Activated T-helper 1 cell treated with Interleukin-2 at 50 U/mL for 16 hours (primary cell): ENCODE results near the gene ADI1.
"Not testable (repeated sequence)": the region's sequence is repeated elsewhere in the genome, so short reads cannot be mapped to it uniquely, and the experiment has no call there.

Experiments
- DNase-seq: peaks from one replicate; pipeline ENCODE4 v3.0.0-alpha.2; 2020; ENCODE audit warnings: low read depth

ADI1 gene

DNA sequence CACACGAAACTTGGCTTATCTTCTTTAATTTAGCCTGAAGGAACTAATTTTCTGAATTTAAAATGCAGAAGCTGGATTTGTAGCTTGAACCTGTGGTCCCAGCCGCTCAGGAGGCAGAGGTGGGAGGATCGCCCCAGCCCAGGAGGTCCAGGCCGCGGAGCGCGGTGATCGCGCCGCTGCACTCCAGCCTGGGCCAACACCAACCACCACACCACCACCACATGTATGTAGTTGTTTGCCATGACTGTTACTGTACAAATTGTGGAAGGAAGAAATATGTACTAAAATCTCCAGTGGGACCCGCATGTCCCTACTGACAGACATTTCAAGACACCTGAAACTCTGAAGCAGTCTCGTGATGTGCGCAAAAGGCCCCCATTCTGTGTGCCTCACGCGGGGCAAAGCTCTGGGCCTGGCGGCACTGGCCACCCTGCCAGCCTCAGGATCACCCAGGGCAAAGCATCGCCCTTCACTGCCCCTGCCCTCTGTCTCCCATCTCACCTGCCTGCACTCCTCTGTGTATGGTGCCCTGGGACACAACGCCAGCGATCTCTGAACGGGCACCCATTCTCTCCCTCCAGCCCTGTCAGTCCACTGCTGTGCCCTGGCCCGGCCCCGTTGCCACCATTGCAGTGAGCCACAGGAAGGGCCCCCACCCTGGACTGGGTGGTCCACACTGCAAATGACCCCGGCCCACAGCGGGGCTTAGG, 10.1 kb upstream of the ADI1 start:
- no peak for DNase-seq

DNA sequence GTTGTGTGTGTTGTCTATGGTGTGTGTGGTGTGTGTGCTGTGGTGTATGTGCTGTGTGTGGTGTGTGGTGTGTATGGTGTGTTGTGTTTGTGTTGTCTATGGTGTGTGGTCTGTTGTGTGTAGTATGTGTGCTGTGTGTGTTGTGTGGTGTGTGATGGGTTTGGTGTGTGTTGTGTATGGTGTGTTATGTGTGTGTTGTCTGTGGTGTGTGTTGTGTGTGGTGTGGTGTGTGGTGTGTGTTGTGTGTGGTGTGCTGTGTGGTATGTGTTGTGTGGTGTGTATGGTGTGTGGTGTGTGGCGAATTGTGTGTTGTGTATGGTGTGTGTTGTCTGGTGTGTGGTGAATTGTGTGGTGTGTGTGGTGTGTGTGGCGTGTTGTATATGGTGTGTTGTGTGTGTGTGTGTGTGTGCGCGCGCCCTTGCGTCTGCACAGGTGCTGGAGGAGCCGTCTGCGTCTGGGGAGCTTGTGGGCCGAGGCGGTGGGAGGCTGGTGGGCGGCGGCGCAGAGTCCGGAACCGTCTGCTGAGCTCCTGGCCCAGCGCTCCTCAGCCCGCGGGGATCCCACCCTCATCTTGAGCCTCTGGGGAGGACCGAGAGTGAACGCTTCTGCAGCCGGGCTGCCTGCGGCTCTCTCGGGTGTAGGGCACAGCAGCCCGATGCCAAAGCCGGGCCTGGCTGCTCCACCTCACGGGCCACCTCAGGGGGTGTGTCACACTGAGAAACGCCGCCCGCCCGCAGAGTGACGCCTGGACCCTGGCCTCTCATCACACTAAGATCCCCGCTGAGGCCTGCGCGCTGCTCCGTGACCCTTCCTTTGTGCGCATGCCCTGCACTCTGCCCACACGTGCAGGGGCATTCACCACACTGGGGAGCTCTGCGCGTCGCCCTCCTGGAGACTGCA, 8.8 kb upstream of the ADI1 start:
- DNase-seq = no peak

DNA sequence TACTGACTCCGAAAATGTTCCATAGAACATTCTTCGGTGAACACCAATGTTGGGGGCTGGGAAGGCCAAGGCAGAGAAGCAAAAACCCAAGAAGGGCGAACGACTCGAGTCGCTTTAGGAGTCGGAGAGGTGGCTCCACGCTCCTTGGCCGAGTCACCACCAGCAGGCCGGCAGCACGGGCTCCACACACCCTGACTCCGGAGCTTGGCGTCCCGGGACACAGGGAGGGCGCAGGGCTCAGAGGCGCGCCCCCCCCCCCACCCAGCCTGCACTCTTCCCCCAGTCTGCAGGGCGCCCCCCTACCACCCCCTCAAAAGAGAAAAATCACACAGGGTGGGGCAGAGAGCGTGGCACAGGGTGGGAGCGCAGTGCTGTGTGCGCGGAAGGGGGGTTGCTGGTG, 7.5 kb upstream of the ADI1 start:
- DNase-seq = no peak

DNA sequence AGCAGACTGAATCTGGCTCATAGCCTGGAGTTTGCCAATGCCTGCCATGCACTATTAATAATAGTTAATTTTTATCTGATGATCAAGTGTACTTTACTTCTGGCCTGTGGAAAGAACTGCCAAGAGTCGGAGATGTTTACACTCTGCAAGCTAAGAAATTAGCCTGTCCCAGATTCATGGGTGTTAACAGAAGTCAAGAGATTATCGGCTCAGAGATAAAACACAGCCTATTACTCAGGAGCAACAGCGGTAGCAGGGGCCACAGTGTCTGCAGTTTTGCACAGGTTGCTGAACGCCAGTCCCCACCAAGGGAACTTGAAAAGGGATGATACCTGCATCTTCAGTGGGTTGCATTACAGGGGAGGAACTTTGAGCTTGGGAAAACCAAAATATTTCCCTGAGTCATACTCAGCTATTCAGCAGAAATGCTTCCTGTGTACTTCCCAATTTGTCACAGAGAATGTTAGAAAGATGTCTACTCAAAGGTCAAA, 4.3 kb upstream of the ADI1 start:
- DNase-seq = no peak

DNA sequence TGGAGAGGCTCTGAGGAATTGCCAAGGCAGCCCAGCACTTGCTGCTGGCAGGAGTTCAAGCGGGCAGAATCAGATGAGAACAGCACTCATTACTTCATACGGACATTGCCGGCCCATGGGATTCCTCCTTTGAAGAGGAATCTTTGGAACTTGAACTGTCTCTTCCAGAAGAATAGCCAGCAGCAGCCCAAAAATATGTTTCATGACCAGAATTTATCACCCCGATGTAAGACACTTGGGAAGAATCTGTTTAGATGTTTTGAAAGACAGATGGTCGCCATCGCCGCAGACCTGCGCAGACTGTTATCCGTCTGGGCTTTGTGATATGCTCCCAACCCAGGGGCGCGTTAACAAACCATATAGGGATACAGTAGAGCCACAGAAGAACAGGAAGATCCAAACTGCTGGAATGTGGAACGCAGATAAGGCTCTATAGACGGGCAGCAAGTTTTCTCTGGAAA, 3.7 kb upstream of the ADI1 start:
- DNase-seq = no peak

DNA sequence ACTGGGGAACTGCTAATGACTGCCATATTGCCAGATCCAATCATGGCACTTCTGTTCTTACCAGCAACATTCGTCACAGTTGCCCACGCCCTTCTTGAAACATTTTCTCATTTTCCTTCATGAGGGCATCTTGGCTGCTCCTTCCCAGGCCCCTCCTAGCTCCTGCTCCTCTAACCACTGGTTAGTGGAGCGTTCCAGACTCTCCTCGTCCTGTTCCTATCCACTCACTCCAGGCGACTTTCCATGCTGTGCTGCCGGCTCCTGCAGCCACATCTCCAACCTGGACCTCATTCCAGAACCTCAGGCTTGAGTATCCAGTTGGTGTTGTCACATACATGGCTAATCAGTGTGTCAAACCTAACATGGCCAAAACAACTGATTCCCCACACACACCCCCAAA, 1.3 kb upstream of the ADI1 start:
- no peak for DNase-seq

DNA sequence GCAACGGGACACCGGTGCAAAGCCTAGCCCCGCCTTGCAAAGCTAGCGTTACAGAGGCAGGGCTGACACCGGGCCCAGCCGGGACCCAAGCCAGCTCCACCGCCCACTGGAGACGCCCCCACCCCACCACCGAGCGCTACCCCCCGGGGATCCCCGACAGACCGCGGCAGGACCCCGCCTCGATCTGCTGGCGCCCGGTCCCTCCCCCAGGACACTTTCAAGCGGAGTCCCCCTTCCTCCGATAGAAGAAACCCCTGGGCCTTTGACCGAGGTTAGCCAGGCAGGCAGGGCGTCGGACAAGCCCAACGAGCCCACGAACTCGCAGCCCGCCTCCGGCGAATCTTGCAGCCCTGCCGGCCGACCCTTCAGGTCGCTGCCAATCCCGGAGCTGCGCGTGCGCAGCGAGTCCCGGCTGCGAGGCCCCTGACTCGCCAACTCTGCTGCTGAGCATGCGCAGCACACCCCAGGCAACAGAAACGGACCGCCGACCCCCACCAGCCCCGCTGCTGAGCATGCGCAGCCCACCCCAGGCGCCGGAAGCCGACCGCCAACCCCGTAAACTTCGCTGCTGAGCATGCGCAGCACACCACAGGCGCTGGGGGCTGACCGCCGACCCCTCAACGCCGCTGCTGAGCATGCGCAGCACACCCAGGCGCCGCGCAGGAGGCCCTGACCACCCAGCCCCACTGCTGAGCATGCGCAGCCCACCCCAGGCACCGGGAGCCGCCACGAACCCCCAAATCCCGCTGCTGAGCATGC, 656 bp downstream of the ADI1 start:
- DNase-seq = peak; percentile 99

DNA sequence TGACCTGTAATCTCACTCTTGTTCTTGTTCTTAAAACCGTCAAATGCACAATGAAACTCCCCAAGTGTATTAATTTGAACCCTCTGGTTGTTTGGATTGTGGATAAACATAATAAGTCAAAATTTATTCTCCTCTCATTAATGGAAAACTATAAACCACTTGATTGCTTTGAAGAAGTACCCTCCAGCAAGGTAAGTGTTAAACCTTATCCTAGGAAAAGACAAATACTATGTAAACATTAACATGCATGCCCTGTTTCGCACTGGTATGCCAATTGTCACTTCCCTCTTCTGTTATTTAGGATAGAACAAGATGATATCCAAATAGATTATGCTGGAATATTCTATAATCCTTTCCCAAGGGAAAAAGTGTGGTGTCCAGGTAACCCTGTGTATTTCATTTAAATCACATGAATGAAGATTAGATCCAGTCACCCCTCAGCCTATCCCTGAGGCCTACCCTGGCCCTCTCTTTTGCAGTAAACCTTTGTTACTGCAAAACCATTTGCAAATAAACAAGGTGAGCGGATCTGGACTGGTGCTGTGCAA, 1.3 kb downstream of the ADI1 start:
- DNase-seq = no peak

DNA sequence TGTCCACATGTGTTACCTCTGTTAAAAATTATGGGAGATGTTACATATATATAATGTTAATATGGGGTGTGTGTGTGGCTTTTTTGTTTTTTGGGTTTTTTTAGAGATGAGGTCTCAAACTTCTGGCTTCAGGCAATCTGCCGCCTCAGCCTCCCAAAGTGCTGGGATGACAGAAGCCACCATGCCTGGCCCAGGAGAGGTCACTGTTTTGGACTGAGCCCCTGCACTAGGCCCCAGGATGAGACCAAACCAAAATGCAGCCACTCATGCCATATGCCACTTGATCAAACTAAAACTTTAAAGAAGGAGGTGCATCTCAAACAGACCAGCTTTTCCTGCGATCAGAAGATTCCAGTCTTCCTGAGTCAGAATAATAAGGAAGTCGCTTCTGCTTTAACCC, 2.5 kb downstream of the ADI1 start:
- DNase-seq = no peak

DNA sequence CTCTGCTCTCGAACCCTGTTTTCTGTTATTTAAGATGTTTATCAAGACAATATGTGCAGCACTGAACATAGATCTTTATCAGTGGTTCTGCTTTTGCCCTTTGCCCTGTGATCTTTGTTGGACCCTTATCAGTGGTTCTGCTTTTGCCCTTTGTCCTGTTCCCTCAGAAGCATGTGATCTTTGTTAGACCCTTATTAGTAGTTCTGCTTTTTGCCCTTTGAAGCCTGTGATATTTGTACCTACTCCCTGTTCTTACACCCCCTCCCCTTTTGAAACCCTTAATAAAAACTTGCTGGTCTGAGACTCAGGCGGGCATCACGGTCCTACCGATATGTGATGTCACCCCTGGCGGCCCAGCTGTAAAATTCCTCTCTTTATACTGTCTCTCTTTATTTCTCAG, 3.9 kb downstream of the ADI1 start:
- DNase-seq = not testable (repeated sequence)

DNA sequence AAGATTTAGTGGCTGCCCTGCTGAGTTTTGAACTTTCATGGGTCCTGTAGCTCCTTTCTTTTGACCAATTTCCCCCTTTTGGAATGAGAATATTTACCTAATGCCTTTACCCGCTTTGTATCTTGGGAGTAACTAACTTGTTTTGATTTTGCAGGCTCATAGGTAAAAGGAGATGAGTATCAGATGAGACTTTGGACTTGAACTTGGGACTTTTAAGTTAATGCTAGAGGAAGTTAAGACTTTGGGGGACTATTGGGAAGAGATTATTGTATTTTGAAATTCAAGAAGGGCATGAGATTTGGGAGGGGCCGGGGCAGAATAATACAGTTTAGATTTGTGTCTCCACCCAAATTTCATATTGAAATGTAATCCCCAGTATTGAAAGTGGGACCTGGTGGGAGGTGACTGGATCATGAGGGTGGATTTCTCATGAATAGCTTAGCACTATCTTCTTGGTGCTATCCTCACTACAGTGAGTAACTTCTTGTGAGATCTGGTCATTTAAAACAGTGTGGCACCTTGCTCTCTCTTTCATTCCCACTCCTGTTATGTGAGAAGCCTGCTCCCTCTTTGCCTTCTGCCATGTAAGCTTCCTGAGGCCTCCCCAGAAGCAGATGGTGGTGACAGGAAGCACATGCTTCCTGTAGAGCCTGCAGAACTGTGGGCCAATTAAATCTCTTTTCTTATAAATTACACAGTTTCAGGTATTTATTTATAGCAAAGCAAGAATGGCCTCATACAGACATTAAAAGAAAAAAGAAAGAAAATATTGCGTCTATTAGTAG, 6.1 kb downstream of the ADI1 start:
- DNase-seq = no peak

DNA sequence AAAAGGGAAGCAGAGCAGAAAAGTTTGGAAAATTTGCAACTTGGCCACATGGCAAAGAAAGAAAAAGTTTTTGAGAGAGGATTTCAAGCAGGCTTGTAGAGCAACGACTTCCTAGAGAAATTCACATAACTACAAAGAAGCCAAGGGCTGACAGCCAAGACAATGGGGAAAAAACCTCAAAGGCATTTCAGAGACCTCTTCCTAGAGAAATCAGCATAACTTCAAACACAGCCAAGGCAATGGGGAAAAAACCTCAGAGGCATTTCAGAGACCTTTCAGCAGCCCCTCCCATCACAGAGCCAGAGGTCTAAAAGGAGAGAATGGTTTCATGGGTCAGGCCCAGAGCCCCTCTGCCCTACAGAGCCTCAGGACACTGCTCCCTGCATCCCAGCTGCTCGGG, 7.2 kb downstream of the ADI1 start:
- no peak for DNase-seq

DNA sequence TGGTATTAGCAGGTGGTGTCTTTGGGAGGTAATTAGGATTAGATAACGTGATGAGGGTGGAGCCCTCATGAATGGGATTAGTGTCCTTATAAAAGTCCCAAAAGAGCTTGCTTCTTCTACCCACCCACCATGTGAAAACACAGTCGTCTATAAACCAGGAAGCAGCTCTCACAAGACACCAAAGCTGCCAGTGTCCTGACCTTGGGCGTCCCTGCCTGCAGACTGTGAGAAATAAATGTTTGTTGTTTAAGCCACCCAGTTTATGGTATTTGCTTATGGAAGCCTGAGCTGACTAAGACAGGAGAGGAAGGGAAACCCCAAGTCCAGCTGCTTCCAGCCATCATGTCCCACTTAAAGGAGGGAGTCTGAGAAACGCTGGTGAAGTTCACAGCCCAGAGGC, 13.6 kb downstream of the ADI1 start:
- no peak for DNase-seq

DNA sequence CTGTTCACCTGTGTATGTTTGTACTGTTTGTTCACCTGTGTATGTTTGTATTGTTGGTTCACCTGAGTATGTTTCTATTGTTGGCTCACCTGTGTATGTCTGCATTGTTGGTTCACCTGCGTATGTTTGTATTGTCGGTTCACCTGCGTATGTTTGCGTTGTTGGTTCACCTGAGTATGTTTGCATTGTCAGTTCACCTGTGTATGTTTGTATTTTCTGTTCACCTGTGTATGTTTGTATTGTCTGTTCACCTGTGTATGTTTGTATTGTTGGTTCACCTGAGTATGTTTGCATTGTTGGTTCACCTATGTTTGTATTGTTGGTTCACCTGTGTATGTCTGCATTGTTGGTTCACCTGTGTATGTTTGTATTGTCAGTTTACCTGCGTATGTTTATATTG, 14.6 kb downstream of the ADI1 start:
- no peak for DNase-seq

DNA sequence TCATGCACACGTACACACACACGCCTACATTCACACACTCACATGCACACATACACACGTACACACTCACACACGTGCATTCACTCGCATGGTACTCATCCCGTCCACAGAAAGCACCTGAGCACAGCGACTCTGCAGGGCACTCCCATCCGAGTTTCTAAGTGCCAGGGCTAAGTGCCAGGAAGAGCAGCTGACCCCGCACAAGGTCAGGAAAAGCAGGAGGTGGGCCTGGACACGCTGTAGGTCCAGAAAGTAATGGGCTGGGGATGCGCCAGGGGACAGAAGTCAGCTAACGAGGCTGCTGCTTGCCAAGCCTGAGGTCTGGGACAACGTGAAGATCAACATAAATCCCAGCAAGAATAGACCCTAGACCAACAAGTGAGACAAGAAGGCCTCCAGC, 15.8 kb downstream of the ADI1 start:
- DNase-seq = no peak

DNA sequence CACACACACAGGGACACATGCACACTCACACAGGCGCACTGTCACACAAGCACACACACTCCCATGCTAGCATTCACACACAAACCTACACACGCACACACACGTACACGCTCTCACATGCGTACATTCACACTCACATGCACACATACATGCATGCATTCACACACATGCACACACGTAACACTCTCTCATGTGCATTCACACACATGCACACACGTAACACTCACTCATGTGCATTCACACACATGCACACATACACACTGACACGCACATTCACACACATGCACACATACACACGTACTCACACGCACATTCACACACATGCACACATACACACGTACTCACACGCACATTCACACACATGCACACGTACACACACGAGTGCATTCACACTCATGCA, 16.3 kb downstream of the ADI1 start:
- no peak for DNase-seq

DNA sequence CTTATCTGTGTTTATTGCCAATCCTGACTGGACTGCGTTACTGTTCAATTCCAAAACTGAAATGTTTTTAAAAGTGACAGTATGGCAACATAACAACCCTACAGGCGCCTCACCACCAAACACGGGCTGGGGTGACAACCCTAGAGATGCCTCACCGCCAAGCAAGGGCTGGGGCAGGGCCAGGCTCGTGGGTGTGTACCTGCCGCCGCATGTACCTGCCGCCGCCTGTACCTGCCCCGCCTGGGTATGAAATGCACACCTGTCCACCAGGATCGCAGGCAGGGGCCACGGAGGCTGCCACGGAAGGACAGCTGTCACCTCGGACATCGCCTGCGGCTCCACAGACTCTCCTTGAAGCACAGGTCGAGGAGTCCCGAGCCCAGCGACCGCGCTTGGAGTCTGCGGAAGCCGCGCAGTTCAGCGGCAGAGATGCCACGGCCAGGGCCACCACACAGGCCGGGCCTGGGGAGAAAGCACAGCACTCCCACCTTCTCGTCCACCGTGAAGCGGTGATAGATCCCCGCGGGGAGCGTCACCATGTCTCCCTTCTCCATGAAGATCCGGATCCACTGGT, 18.9 kb downstream of the ADI1 start:
- DNase-seq = no peak

DNA sequence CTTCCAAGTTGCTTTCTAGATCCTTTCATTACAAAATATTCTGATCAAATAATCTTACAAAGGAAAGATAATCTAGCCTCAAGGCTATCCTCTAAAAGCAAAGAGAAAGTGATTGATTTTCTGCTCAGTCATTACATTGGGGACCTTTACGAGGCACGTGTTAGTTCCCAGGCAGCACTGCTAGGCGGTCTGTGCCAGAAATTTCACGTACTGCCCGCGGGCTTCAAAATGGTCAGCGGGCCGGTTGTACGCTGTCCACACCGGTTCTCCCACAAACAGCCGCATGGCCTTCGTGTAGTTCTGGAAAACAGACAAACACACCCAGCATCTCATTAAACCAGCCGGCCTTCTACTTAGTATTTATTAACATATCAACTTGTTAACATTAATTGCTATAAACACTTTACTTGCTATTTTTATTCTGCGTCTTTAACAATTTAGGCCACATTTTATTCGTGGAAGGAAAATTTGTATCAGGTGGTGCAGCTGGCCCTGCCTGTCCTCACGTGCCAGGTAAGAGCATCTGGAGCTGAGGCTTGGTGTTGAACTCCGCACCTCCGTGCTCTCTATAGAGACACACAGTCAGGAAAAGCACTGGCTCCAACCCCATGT, 20.4 kb downstream of the ADI1 start:
- no peak for DNase-seq

DNA sequence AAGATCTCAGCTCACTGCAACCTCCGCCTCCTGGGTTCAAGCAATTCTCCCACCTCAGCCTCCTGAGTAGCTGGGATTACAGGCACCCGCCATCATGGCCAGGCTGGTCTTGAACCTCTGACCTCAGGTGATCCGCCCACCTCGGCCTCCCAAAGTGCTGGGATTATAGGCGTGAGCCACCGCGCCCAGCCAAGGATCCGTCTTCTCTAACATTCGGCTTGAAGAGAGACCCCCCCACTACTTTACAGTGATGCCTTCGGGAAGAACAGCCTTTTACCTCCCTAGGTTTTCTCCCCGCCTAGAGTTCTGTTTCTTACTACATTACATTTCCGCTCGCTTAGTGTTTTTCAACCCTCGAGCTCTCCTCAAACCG, 22.6 kb downstream of the ADI1 start:
- not testable (repeated sequence) for DNase-seq

DNA sequence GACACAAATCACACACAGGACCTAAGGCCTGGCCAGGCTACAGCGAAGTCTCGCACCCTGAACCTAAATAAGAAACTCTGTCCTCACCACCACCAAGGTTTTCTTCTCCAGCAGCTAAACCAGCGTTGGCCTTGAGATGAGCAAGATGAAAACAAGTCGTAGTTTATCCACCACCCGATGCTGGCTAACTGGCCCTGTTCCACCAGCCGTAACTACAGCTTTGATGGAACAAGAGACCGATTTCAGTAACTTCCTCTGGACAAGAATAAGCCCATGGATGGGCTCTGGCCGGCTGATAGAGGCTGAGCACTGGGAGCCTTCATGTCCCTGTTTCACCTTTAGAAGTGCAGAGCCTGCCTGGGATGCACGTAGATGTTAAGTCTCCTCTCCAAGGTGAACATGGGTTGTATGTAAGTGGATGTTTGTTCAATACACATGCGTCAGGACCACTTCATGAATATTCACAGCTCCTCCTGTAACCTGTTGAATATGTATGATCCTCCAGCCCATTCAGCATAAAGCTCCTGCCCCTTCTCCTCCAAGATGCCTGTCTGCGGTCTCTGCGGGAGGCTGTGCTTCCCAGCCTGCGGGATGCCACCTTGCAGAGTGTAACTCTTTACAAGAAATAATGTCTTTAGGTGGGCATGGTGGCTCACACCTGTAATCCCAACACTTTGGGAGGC, 24.2 kb downstream of the ADI1 start:
- DNase-seq = no peak
